DND-41 (cell line): ENCODE results near the gene MAGI1.
"Not testable (repeated sequence)": the region's sequence is repeated elsewhere in the genome, so short reads cannot be mapped to it uniquely, and the experiment has no call there.

Source experiments
- ATAC-seq: fragments of 200-7000 bp; cut with Tn5 transposase; 3 replicates; pipeline ENCODE4 v1.9.1; 2021; ENCODE audit warnings: low read depth; ENCODE audit not compliant: insufficient read depth
- DNase-seq: peaks from one replicate; pipeline ENCODE4 v3.0.0-alpha.2; 2020
- H2AFZ ChIP-seq: 2 replicates; pipeline ENCODE4 v1.6.0; 2012; ENCODE audit warnings: low read depth, low read length
- H3K27ac ChIP-seq: 2 replicates; pipeline ENCODE4 v1.5.1; 2012; ENCODE audit warnings: low read length, inconsistent platforms
- H3K27me3 ChIP-seq: fragments of 200-600 bp; sonication (generic); 2 replicates; pipeline ENCODE4 v1.6.0; 2012; ENCODE audit warnings: low read length, mild to moderate bottlenecking, inconsistent platforms; ENCODE audit not compliant: insufficient read depth, poor library complexity
- H3K36me3 ChIP-seq: 2 replicates; pipeline ENCODE4 v1.5.1; 2012; ENCODE audit warnings: low read length, inconsistent platforms; ENCODE audit not compliant: insufficient read depth
- H3K4me1 ChIP-seq: 2 replicates; pipeline ENCODE4 v1.5.1; 2012; ENCODE audit warnings: mild to moderate bottlenecking, low read length; ENCODE audit not compliant: insufficient read depth
- H3K4me2 ChIP-seq: 2 replicates; pipeline ENCODE4 v1.6.0; 2012; ENCODE audit warnings: mild to moderate bottlenecking, moderate library complexity, low read length, inconsistent platforms; ENCODE audit not compliant: insufficient read depth
- H3K4me3 ChIP-seq, 2 experiments: fragments of 200-600 bp in 1 of 2; shearing (Covaris generic) in 1 of 2; 2 replicates each; pipeline ENCODE4 v1.5.1; 2012 to 2016; ENCODE audit warnings: inconsistent platforms in 2 of 2, low read length in 2 of 2, mild to moderate bottlenecking in 2 of 2, low read depth in 1 of 2, moderate library complexity in 1 of 2
- H3K79me2 ChIP-seq: 2 replicates; pipeline ENCODE4 v1.6.0; 2012; ENCODE audit warnings: low read length, inconsistent platforms; ENCODE audit not compliant: insufficient read depth
- H3K9ac ChIP-seq: 2 replicates; pipeline ENCODE4 v1.6.0; 2012; ENCODE audit warnings: low read depth, mild to moderate bottlenecking, inconsistent platforms, low read length, moderate library complexity
- H3K9me3 ChIP-seq: 2 replicates; pipeline ENCODE4 v1.5.1; 2012; ENCODE audit warnings: low read length, moderate library complexity, mild to moderate bottlenecking, inconsistent platforms; ENCODE audit not compliant: insufficient read depth, severe bottlenecking
- H4K20me1 ChIP-seq: 2 replicates; pipeline ENCODE4 v1.6.0; 2012; ENCODE audit warnings: low read length; ENCODE audit not compliant: insufficient read depth
- CTCF ChIP-seq: IDR thresholded peaks from 2 replicates; pipeline ENCODE4 v1.5.1; 2012; ENCODE audit warnings: borderline replicate concordance, low read length, moderate library complexity, mild to moderate bottlenecking; ENCODE audit not compliant: poor library complexity, severe bottlenecking; ENCODE audit errors: extremely low read depth
- EZH2 ChIP-seq: IDR thresholded peaks from 3 replicates; pipeline ENCODE4 v1.6.1; 2012; ENCODE audit warnings: borderline replicate concordance, low read depth, mild to moderate bottlenecking, moderate library complexity, low read length, inconsistent platforms; ENCODE audit not compliant: severe bottlenecking

The MAGI1 gene

GRCh38 chr3:66029014-66029413 lies 9.7 kb downstream of the MAGI1 start:
- H2AFZ ChIP-seq, result no peak overlapping the region
- no peaks in the 10 kb centered on the region for H3K9me3 ChIP-seq
- H3K4me1 ChIP-seq, result no peaks in the 10 kb centered on the region
- H4K20me1 ChIP-seq, result no peaks in the 10 kb centered on the region
- no peak overlapping the region for H3K9ac ChIP-seq
- ATAC-seq, result no peak
- H3K79me2 ChIP-seq, result no peaks in the 10 kb centered on the region
- H3K4me2 ChIP-seq, result no peak overlapping the region
- no peak for TF ChIP-seq EZH2
- no peak for TF ChIP-seq CTCF
- no peaks in the 10 kb centered on the region for H3K27me3 ChIP-seq
- no peak overlapping the region for H3K4me3 ChIP-seq
- no peaks in the 10 kb centered on the region for H3K36me3 ChIP-seq
- DNase-seq, result no peak
- no peak overlapping the region for H3K27ac ChIP-seq

- Histone ChIP-seq H3K27me3 (no peaks in the 10 kb centered on the region), H2AFZ (no peak overlapping the region), H3K9ac (no peak overlapping the region), H3K79me2 (no peaks in the 10 kb centered on the region), H4K20me1 (no peaks in the 10 kb centered on the region), H3K9me3 (no peaks in the 10 kb centered on the region), H3K4me3 (no peak overlapping the region), H3K27ac (no peak overlapping the region), H3K36me3 (no peaks in the 10 kb centered on the region), H3K4me2 (no peak overlapping the region), H3K4me1 (no peaks in the 10 kb centered on the region)
- ATAC-seq (no peak), DNase-seq (no peak)
- no peak for TF ChIP-seq CTCF
- TF ChIP-seq EZH2, result no peak
These were observed 10.3 kb downstream of the MAGI1 start for GRCh38 chr3:66028457-66028856.

- H2AFZ ChIP-seq, DNase-seq, H3K27me3 ChIP-seq, H3K9ac ChIP-seq, H3K79me2 ChIP-seq, ATAC-seq, H3K4me3 ChIP-seq, H4K20me1 ChIP-seq, H3K36me3 ChIP-seq, H3K27ac ChIP-seq, H3K9me3 ChIP-seq, H3K4me2 ChIP-seq, H3K4me1 ChIP-seq: not testable (repeated sequence)
These were observed 11.6 kb downstream of the MAGI1 start for GRCh38 chr3:66027099-66027498.

GRCh38 chr3:66023738-66024385 lies 14.9 kb downstream of the MAGI1 start:
- Histone ChIP-seq H3K27me3 (no peaks in the 10 kb centered on the region), H3K4me2 (no peak overlapping the region), H3K79me2 (no peaks in the 10 kb centered on the region), H3K36me3 (no peaks in the 10 kb centered on the region), H3K4me1 (no peaks in the 10 kb centered on the region), H3K27ac (no peak overlapping the region), H4K20me1 (no peaks in the 10 kb centered on the region), H3K9me3 (no peaks in the 10 kb centered on the region), H3K4me3 (no peak overlapping the region), H2AFZ (no peak overlapping the region), H3K9ac (no peak overlapping the region)
- DNase-seq, result no peak
- TF ChIP-seq EZH2 (no peak), CTCF (no peak)
- ATAC-seq, result no peak
